Gastrocnemius medialis (tissue), 4 donors: ENCODE results near the gene GSTT2.

Experiments used
- POLR2A ChIP-seq, 2 donors: fragments of 450-650 bp; IDR thresholded peaks; one replicate each; pipeline ENCODE4 v1.6.1; 2017; ENCODE audit warnings: antibody characterized with exemption in 2 of 2, mild to moderate bottlenecking in 2 of 2, moderate library complexity in 2 of 2
- TF ChIP-seq, protein P1 (sequence below), 5 experiments: fragments of 450-650 bp in 3 of 5; fragments of 200-600 bp in 2 of 5; sonication (generic) in 2 of 5; IDR thresholded peaks in 4 of 5; conservative IDR thresholded peaks in 1 of 5; 1 replicate in 4 of 5; 2 replicates in 1 of 5; pipeline ENCODE4 v1.5.1; 2016 to 2019; ENCODE audit warnings: antibody characterized with exemption in 5 of 5, mild to moderate bottlenecking in 3 of 5, moderate library complexity in 3 of 5

DNA sequence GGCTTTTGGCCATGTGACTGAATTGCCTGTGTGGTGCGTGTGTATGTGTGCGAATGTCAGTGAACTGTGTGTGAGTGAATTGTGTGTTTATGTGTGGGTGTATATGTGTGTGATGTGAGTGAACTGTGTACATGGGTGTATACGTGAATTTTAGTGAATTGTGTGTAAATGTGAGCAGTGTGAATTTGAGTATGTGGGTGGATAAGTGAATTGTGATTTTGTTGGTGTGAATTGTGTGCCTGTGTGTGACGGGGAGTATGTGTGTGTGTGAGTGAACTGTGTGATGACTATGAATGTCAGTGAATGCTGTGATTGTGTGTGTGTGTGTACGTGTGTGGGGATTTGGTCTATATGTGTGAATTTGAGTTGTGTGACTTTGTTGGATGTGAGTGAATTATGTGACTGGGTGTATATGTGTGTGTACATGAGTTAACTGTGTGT, 9.7 kb upstream of the GSTT2 start:
- no peak for TF ChIP-seq POLR2A (IDR thresholded peaks at IDR 0.05)
- TF ChIP-seq, protein P1, sequence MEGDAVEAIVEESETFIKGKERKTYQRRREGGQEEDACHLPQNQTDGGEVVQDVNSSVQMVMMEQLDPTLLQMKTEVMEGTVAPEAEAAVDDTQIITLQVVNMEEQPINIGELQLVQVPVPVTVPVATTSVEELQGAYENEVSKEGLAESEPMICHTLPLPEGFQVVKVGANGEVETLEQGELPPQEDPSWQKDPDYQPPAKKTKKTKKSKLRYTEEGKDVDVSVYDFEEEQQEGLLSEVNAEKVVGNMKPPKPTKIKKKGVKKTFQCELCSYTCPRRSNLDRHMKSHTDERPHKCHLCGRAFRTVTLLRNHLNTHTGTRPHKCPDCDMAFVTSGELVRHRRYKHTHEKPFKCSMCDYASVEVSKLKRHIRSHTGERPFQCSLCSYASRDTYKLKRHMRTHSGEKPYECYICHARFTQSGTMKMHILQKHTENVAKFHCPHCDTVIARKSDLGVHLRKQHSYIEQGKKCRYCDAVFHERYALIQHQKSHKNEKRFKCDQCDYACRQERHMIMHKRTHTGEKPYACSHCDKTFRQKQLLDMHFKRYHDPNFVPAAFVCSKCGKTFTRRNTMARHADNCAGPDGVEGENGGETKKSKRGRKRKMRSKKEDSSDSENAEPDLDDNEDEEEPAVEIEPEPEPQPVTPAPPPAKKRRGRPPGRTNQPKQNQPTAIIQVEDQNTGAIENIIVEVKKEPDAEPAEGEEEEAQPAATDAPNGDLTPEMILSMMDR (IDR thresholded peaks at IDR 0.05 in 4 of 5, conservative IDR thresholded peaks at IDR 0.05 in 1 of 5) = no peak
